GM21717 (cell line): ENCODE data around the gene TIMM13.

Experiments used
- ATAC-seq: cut with Tn5 transposase; IDR thresholded peaks from one replicate; pipeline ENCODE4 v1.9.1; 2021; ENCODE audit warnings: mild to moderate bottlenecking, moderate library complexity; ENCODE audit not compliant: unreplicated experiment

Gene TIMM13

DNA sequence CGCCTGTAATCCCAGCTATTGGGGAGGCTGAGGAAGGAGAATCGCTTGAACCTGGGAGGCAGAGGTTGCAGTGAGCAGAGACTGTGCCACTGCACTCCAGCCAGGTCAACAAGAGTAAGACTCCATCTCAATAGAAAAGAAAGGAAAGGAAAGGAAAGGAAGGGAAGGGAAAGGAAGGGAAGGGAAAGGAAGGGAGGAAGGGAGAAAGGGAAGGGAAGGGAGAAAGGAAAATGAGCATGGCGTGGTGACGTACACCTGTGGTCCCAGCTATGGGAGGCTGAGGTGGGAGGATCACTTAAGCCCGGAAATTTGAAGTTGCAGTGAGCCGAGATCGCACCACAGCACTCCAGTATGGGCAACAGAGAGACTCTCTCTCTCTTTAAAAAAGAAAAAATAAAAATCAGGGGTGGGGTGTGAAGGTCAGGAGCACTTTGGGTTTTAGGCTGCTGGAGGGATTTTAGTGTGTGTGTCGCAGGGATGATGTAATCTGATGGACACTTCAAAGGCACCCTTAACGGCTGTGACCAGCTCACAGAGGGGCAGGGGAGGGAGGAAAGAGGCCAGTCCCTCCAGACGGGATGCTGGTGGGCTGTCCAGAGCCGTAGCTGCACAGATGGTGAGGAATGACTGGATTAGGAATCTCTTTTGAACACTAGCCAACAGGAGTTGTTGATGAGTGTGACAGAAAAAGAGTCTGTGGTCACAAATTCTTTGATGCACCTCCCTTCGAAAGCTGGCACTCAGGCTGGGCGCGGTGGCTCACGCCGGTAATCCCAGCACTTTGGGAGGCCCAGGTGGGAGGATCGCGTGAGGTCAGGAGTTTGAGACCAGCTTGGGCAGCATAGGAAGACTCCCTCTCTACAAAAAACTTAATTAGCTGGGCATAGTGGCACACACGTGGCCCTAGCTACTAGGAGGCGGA is 39.8 kb downstream of the TIMM13 start:
- no peak for ATAC-seq

DNA sequence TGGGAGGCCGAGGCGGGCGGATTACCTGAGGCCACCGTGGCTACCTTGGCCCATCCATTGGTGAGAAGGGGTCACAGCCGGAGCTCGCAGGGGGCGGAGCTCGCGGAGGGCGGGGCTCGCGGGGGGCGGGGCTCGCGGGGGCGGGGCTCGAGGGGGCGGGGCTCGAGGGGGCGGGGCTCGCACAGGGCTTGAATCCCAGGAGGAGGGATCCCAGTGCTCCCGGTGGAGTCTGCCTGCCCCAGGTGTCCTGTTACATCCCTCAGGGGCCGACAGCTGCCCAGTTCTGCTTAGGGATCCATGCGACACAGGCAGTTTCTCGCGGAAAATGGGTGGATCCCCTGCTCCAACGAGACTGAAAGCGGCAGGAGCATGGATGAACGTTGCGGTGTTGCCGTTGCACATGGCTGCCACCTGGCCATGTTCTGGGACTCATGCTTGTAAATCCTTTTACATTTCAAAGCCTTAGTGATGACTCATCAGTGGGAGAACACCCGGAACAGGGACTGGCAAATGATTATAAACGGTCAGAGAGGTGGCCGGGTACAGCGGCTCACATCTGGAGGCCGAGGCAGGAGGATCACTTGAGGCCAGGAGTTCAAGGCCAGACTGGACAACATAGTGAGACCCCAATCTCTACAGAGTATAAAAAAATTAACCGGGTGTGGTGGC is 42.2 kb downstream of the TIMM13 start:
- no peak for ATAC-seq

GRCh38 chr19:2382530-2383222 is 44.7 kb downstream of the TIMM13 start:
- ATAC-seq, result no peak

DNA sequence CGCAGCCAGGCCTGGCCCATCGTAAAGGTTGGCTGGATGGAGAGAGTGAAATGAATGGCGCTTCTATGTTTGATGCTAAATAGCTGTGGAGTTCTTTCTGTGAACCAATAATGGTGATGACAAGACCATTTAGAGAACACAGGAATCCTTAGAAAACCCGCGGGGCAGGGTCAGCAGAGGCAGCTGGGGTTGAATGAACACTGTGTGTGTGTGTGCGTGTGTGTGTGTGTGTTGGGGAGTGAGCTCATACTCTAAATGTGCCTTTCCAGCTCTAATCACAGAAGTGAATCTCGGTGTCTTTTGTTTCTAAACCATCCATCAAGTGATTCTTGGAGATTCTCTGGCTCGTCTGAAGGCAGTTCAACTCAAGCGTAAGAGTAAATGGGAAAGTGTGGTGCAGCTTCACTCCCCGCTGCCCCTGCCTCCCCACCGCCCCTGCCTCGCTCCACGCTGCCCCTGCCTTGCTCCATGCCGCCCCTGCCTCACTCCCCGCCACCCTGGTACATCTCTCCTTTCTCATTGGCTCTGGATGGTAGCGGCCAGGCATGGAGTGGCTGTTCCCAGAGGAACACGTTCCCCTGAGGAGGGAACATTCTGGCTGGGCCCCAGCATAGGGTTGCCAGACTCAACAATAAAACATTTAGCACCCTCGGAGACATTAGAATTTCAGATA is 46.1 kb downstream of the TIMM13 start:
- no peak for ATAC-seq

GRCh38 chr19:2380567-2380966 is 46.8 kb downstream of the TIMM13 start:
- ATAC-seq, result no peak

- no peak for ATAC-seq
These were observed 50.4 kb downstream of the TIMM13 start for GRCh38 chr19:2376784-2377519.
